Adrenal gland (tissue), 12 donors: ENCODE results near the gene TNXB. TPM values are rescaled to one million over a fixed set of nuclear protein-coding genes. Genes with fewer than 3 reads are reported as not detected.
A peak's percentile ranks its signal among the peaks of the same experiment; 100 is the strongest.

Experiments
- DNase-seq, 7 donors: peaks; one replicate each; pipeline ENCODE4 v3.0.0-alpha.2; 2019 to 2020
- H3K27ac ChIP-seq, 5 donors: fragments of 200-600 bp; sonication (generic) in 4 of 5; 1 replicate in 3 of 5; 2 replicates in 2 of 5; pipeline versions ENCODE4 v1.5.1 to v1.8.0; 2016 to 2020; ENCODE audit warnings: mild to moderate bottlenecking in 1 of 5
- H3K27me3 ChIP-seq: fragments of 200-600 bp; 2 replicates; pipeline ENCODE4 v1.8.0; 2021
- H3K36me3 ChIP-seq, 2 donors: fragments of 200-600 bp; replicated peaks in 1 of 2; 1 replicate in 1 of 2; 2 replicates in 1 of 2; pipeline versions ENCODE4 v1.5.1 to v1.8.0; 2018 to 2022
- H3K4me1 ChIP-seq, 2 donors: fragments of 200-600 bp; replicated peaks in 1 of 2; 1 replicate in 1 of 2; 2 replicates in 1 of 2; pipeline versions ENCODE4 v1.5.1 to v1.8.0; 2018 to 2021
- H3K4me3 ChIP-seq, 4 donors: fragments of 200-600 bp; sonication (generic) in 3 of 4; one replicate each; pipeline ENCODE4 v1.5.1; 2016 to 2018
- H3K9me3 ChIP-seq, 3 donors: fragments of 200-600 bp; sonication (generic) in 1 of 3; replicated peaks in 1 of 3; 1 replicate in 2 of 3; 2 replicates in 1 of 3; pipeline versions ENCODE4 v1.5.1 to v1.8.0; 2016 to 2021
- POLR2A ChIP-seq, 2 donors: fragments of 450-650 bp; IDR thresholded peaks; one replicate each; pipeline ENCODE4 v1.6.1; 2017; ENCODE audit warnings: antibody characterized with exemption in 2 of 2, mild to moderate bottlenecking in 2 of 2, moderate library complexity in 1 of 2
- WGBS, 4 donors: extraction: QIAGEN DNeasy Blood & Tissue Kit in 2 of 4; methylation state at CpG; one replicate each; pipeline versions ENCODE4 v1.1.5 to v1.1.7; 2013 to 2017; 5-methylcytosine and 5-hydroxymethylcytosine counted together
- intact Hi-C, 2 donors: fragments of 100-400 bp; cut with DNase I; formaldehyde crosslinking; loops; one replicate each; pipeline versions ENCODE4 v1.14.1 to v1.15.0; 2022 to 2023
- polyA plus RNA-seq, 3 donors: library from polyadenylated mRNA; stranded (reverse); fragments of 200-250 nt in 2 of 3; fragments of 350-450 nt in 1 of 3; fragmentation: Illumina TruSeq in 1 of 3; extraction: RNeasy Lipid Tissue Mini Kit (QIAGEN cat#74804) in 1 of 3; gene quantifications; one replicate each; pipeline ENCODE4 v1.2.3, GENCODE V29; 2013 to 2014
- total RNA-seq, 9 donors: library from RNA; depleted of rRNA in 4 of 9; stranded (reverse); fragments of >200 nt in 4 of 9; fragments of 120-200 nt in 1 of 9; fragmentation: NEBNext Ultra II Directional in 1 of 9; extraction: Animal tissue kit (Norgen Biotek cat#: 25700) in 1 of 9; gene quantifications; one replicate each; pipeline versions ENCODE4 v1.1.0 to v1.2.4, GENCODE V29; 2013 to 2023
- TF ChIP-seq, protein P1 (sequence below), 6 experiments: fragments of 450-650 bp in 4 of 6; fragments of 200-600 bp in 2 of 6; sonication (generic) in 1 of 6; IDR thresholded peaks; 1 replicate in 5 of 6; 2 replicates in 1 of 6; pipeline versions ENCODE4 v1.5.1 to v1.8.0; 2016 to 2021; ENCODE audit warnings: antibody characterized with exemption in 6 of 6, mild to moderate bottlenecking in 2 of 6, moderate library complexity in 1 of 6
- donor health status: healthy with polysubstance abuse.
- donor health status: Bipolar disorder and iron deficiency.
- donor health status: DM: yes; HTN: yes; CAD: no.
- donor health status: DM: no; HTN: no; CAD: no.
- donor health status: DM: no; HTN: no; CAD: no.
- donor health status: DM: yes; HTN: yes; CAD: no.

TNXB gene
- total and polyA plus RNA-seq, 12 donors, result 19.6 to 506 (median 213) TPM

GRCh38 chr6:32151863-32152768 lies 43.0 kb upstream of the TNXB start, which contains the start of gene PRRT1:
TSS of gene PRRT1 (minus strand) at chr6:32151939. CDS start at chr6:32151827, 112 bp downstream.
- no peaks in the 10 kb centered on the region for H3K9me3 ChIP-seq
- TF ChIP-seq POLR2A (IDR thresholded peaks at IDR 0.05), result no peak
- TF ChIP-seq, protein P1, sequence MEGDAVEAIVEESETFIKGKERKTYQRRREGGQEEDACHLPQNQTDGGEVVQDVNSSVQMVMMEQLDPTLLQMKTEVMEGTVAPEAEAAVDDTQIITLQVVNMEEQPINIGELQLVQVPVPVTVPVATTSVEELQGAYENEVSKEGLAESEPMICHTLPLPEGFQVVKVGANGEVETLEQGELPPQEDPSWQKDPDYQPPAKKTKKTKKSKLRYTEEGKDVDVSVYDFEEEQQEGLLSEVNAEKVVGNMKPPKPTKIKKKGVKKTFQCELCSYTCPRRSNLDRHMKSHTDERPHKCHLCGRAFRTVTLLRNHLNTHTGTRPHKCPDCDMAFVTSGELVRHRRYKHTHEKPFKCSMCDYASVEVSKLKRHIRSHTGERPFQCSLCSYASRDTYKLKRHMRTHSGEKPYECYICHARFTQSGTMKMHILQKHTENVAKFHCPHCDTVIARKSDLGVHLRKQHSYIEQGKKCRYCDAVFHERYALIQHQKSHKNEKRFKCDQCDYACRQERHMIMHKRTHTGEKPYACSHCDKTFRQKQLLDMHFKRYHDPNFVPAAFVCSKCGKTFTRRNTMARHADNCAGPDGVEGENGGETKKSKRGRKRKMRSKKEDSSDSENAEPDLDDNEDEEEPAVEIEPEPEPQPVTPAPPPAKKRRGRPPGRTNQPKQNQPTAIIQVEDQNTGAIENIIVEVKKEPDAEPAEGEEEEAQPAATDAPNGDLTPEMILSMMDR (IDR thresholded peaks at IDR 0.05), result no peak
- H3K4me1 ChIP-seq, result peaks cover 14 to 20% of the 10 kb centered on the region in 2 donors
- H3K4me3 ChIP-seq, result peak within 1 kb of the TSS in 2 of 4 donors; percentile 66 to 89
- 27 to 39% (median 31%) methylated on average over 12 to 18 of the region's 24 CpGs for WGBS, 4 donors
- peak within 1 kb of the TSS in 4 of 5 donors; percentile 78 to 94 (median 87) for H3K27ac ChIP-seq
- H3K36me3 ChIP-seq, result peaks cover 0 to 12% of the 10 kb centered on the region in 2 donors
- DNase-seq, result no peak
- H3K27me3 ChIP-seq, result no peaks in the 10 kb centered on the region
- intact Hi-C loops, result no loop called here

DNA sequence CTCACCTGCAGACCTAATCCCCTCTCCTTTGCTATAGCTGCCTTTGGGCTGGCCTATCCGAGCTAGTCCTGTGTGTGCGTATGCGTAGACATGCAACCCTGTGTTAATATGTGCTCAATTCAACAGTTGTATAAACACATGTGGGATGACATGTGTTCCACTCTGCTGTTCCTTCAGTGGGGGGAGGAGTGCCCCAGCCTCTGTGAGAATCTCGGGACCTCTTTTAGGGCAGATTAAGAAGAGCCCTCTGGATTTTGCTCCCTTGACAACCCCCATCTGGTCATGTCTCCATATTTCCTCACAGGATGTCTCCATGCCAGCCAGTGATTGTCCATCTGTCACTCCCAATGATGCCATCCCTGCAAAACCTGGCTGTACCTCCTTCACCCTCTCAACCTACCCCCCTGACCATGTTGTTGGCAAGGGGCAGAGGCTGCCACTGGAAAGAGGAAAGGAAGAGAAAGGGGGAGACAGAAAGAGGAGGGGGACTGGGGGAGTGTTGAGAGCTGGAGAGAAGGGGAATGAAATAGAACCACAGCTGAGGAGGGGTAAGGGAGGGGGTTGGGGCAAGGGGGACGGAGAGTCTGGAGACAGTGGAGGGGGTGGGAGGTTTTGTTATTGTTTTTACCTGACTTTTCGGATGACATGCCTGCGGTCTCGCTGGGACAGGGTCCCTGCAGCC lies 42.2 kb upstream of the TNXB start:
- peaks cover 14 to 20% of the 10 kb centered on the region in 2 donors for H3K4me1 ChIP-seq
- peak overlapping the region in 2 of 5 donors; percentile 30 to 54 for H3K27ac ChIP-seq
- H3K9me3 ChIP-seq, result no peaks in the 10 kb centered on the region
- peaks cover 0 to 5% of the 10 kb centered on the region in 2 donors for H3K36me3 ChIP-seq
- TF ChIP-seq POLR2A (IDR thresholded peaks at IDR 0.05), result no peak
- TF ChIP-seq, protein P1 (IDR thresholded peaks at IDR 0.05), result no peak
- DNase-seq, result no peak
- peak overlapping the region in 1 of 4 donors; percentile 51 for H3K4me3 ChIP-seq
- no peaks in the 10 kb centered on the region for H3K27me3 ChIP-seq
- intact Hi-C loops, result no loop called here
- 43 to 62% (median 50%) methylated on average over 5 to 8 of the region's 8 CpGs for WGBS, 4 donors

DNA sequence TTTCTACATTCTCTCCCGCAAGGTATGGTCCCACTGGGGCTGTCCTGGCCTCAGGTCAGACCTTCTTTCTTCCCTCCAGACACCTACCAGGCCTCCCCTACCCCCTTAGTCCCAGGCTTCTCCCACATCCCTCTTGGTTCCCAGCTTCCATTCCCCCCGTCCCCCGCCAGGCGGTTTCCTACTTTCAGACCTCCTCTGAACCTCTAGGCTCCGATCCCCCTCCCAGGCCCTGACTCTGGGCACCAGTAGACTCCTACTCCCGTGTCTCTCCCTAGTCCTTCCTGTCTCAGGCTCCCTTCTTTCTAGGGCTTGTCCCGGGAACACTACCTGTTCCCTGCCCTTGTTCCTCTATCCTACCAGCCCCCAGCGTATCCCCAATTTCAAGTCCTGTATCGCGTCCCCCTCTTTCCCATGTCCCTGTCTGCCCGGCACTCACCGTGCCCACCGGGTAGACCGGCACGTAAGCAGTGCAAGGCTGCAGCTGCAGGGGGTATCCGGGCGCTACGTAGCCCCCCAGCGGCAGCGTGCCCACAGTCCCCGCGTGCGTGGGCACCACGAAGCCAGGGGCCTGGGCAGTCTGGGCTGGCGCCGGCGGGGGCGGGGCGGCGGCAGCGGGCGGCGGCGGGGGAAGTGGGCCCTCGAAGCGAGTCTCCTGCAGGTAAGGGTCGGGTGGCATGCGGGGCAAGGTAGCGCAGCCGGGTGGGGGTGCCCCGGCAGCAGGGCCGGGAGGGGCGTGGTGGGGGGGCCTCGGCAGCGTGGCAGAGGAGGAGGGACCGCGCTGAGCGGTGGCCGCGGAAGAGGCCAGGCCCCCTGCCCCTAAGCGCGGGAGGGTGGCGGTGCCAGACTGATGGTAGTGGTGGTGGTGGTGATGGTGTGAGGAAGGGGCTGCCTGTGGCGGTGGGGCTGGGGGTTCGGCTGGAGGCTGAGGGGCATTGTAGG lies 41.1 kb upstream of the TNXB start:
- no peak overlapping the region for H3K27ac ChIP-seq
- no peak overlapping the region for H3K4me3 ChIP-seq
- TF ChIP-seq, protein P1 (IDR thresholded peaks at IDR 0.05), result no peak
- TF ChIP-seq POLR2A (IDR thresholded peaks at IDR 0.05), result no peak

More for the DNA sequence above, 41.1 kb upstream of the TNXB start:
- 55 to 76% (median 64%) methylated on average over 30 to 55 of the region's 55 CpGs for WGBS, 4 donors
- Histone ChIP-seq H3K9me3 (no peaks in the 10 kb centered on the region), H3K27me3 (no peaks in the 10 kb centered on the region), H3K4me1 (peaks cover 14 to 19% of the 10 kb centered on the region in 2 donors), H3K36me3 (no peaks in the 10 kb centered on the region)
- intact Hi-C loops, result no loop called here
- DNase-seq, result no peak
